Gastroesophageal sphincter (tissue), 2 donors: ENCODE measurements around the gene GTF3C1.

ENCODE experiments used
- POLR2A ChIP-seq, 2 donors: fragments of 450-650 bp; IDR thresholded peaks; one replicate each; pipeline ENCODE4 v1.6.1; 2017; ENCODE audit warnings: antibody characterized with exemption in 2 of 2, mild to moderate bottlenecking in 2 of 2, moderate library complexity in 1 of 2
- POLR2AphosphoS5 ChIP-seq: sonication (generic); formaldehyde crosslinking; IDR thresholded peaks from one replicate; pipeline ENCODE4 v1.6.1; 2017; ENCODE audit warnings: antibody characterized with exemption

- TF ChIP-seq POLR2A (IDR thresholded peaks at IDR 0.05) (no peak), POLR2AphosphoS5 (no peak)
Measured at GRCh38 chr16:27462846-27463682, 86.6 kb downstream of the GTF3C1 start.
